IMR-90 (cell line): ENCODE measurements around the gene COL11A2. TPM values are rescaled to one million over a fixed set of nuclear protein-coding genes. Genes with fewer than 3 reads are reported as not detected.

Experiments used
- ATAC-seq: fragments of 200-7000 bp; cut with Tn5 transposase; 2 replicates; pipeline ENCODE4 v1.9.1; 2020; ENCODE audit warnings: low read depth, mild to moderate bottlenecking, moderate library complexity
- BruUV-seq: library from RNA; stranded (reverse); fragments of 400-500 nt; replicated peaks from 2 replicates; lab custom pipeline; 2021; lab: Mats Ljungman, UMichigan
- CTCF ChIA-PET: fragments of 300-600 bp; formaldehyde crosslinking; extraction: SDS; loops from one replicate; lab custom pipeline; 2021; ENCODE audit warnings: antibody characterized with exemption; lab: Yijun Ruan, JAX
- POLR2A ChIA-PET: fragments of 300-600 bp; sonication (Branson Sonifier 250); formaldehyde crosslinking; loops from one replicate; lab custom pipeline; 2022; ENCODE audit warnings: antibody characterized with exemption; ENCODE audit not compliant: unreplicated experiment; lab: Charles Lee
- DNase-seq: peaks from one replicate; pipeline ENCODE4 v3.0.0; 2013
- H2AFZ ChIP-seq: replicated peaks from 2 replicates; pipeline ENCODE3; 2013; ENCODE audit warnings: low read length, mild to moderate bottlenecking; ENCODE audit not compliant: poor library complexity
- H2AK5ac ChIP-seq: 2 replicates; pipeline ENCODE4 v1.6.1; 2013; ENCODE audit warnings: low read depth, low read length, inconsistent platforms
- H2AK9ac ChIP-seq: replicated peaks from 2 replicates; pipeline ENCODE3; 2013; ENCODE audit warnings: mild to moderate bottlenecking, low read depth, low read length, moderate library complexity; ENCODE audit not compliant: poor library complexity
- H2BK120ac ChIP-seq: 2 replicates; pipeline ENCODE4 v1.6.1; 2013; ENCODE audit warnings: low read depth, low read length, inconsistent platforms
- H2BK15ac ChIP-seq: 3 replicates; pipeline ENCODE4 v1.6.1; 2013; ENCODE audit warnings: low read depth, low read length, inconsistent platforms
- H2BK20ac ChIP-seq: 2 replicates; pipeline ENCODE4 v1.6.1; 2013; ENCODE audit warnings: low read depth, mild to moderate bottlenecking, inconsistent platforms, low read length, moderate library complexity
- H2BK5ac ChIP-seq: 2 replicates; pipeline ENCODE4 v1.6.1; 2013; ENCODE audit warnings: mild to moderate bottlenecking, low read depth, low read length, inconsistent platforms; ENCODE audit not compliant: poor library complexity, severe bottlenecking
- H3K14ac ChIP-seq: replicated peaks from 2 replicates; pipeline ENCODE4 v1.6.1; 2013; ENCODE audit warnings: low read depth, low read length, inconsistent platforms
- H3K18ac ChIP-seq: 2 replicates; pipeline ENCODE4 v1.6.1; 2013; ENCODE audit warnings: low read depth, low read length, control low read depth
- H3K23ac ChIP-seq: 2 replicates; pipeline ENCODE4 v1.6.1; 2013; ENCODE audit warnings: low read depth, low read length, inconsistent platforms
- H3K27ac ChIP-seq: 2 replicates; pipeline ENCODE4 v1.5.1; 2013; ENCODE audit warnings: mild to moderate bottlenecking, control low read depth, low read length; ENCODE audit not compliant: insufficient read depth
- H3K27me3 ChIP-seq: 2 replicates; pipeline ENCODE4 v1.6.1; 2013; ENCODE audit warnings: low read length; ENCODE audit not compliant: control insufficient read depth, insufficient read depth
- H3K36me3 ChIP-seq: 2 replicates; pipeline ENCODE4 v1.6.1; 2013; ENCODE audit warnings: low read length, mixed read lengths; ENCODE audit not compliant: control insufficient read depth, insufficient read depth
- H3K4ac ChIP-seq: 2 replicates; pipeline ENCODE4 v1.6.1; 2013; ENCODE audit warnings: low read depth, low read length, inconsistent platforms
- H3K4me1 ChIP-seq: 2 replicates; pipeline ENCODE4 v1.6.1; 2013; ENCODE audit warnings: low read length, mixed read lengths; ENCODE audit not compliant: control insufficient read depth, insufficient read depth
- H3K4me2 ChIP-seq: 2 replicates; pipeline ENCODE4 v1.6.1; 2013; ENCODE audit warnings: low read depth, mild to moderate bottlenecking, control low read depth, low read length, moderate library complexity
- H3K4me3 ChIP-seq: 2 replicates; pipeline ENCODE4 v1.5.1; 2013; ENCODE audit warnings: low read depth, mild to moderate bottlenecking, control low read depth, low read length, moderate library complexity; ENCODE audit not compliant: insufficient read depth
- H3K56ac ChIP-seq: 2 replicates; pipeline ENCODE4 v1.6.1; 2013; ENCODE audit warnings: low read length, inconsistent platforms; ENCODE audit not compliant: insufficient read depth; ENCODE audit errors: extremely low read depth
- H3K79me1 ChIP-seq, 2 experiments: 2 replicates each; pipeline ENCODE4 v1.6.1; 2013; ENCODE audit warnings: low read length in 2 of 2, inconsistent platforms in 1 of 2, low read depth in 1 of 2
- H3K9ac ChIP-seq: 2 replicates; pipeline ENCODE4 v1.6.1; 2013; ENCODE audit warnings: low read depth, low read length, control low read depth
- H3K9me1 ChIP-seq: 2 replicates; pipeline ENCODE4 v1.6.1; 2013; ENCODE audit warnings: low read length, inconsistent platforms; ENCODE audit not compliant: insufficient read depth
- H3K9me3 ChIP-seq: 2 replicates; pipeline ENCODE4 v1.6.1; 2013; ENCODE audit warnings: low read length; ENCODE audit not compliant: control insufficient read depth, insufficient read depth
- H4K20me1 ChIP-seq: 2 replicates; pipeline ENCODE4 v1.6.1; 2013; ENCODE audit warnings: low read length, inconsistent platforms; ENCODE audit not compliant: insufficient read depth
- H4K5ac ChIP-seq: 2 replicates; pipeline ENCODE4 v1.6.1; 2013; ENCODE audit warnings: mild to moderate bottlenecking, low read depth, low read length, control low read depth
- H4K8ac ChIP-seq, 2 experiments: 2 replicates each; pipeline ENCODE4 v1.6.1; 2013; ENCODE audit warnings: low read depth in 2 of 2, low read length in 2 of 2, control low read depth in 1 of 2, inconsistent platforms in 1 of 2
- H4K91ac ChIP-seq: 2 replicates; pipeline ENCODE4 v1.6.1; 2013; ENCODE audit warnings: low read depth, low read length, inconsistent platforms; ENCODE audit not compliant: insufficient read depth
- CHD1 ChIP-seq: IDR thresholded peaks from 2 replicates; pipeline ENCODE4 v1.6.1; 2012; ENCODE audit warnings: low read depth, low read length, improper control_type of control experiment
- ELK1 ChIP-seq: fragments of 150-350 bp; IDR thresholded peaks from 2 replicates; pipeline ENCODE4 v1.6.1; 2016; ENCODE audit warnings: low read depth, mild to moderate bottlenecking, low read length, moderate library complexity, borderline replicate concordance
- RFX5 ChIP-seq: IDR thresholded peaks from 2 replicates; pipeline ENCODE4 v1.8.0; 2012; ENCODE audit warnings: low read depth, mild to moderate bottlenecking, low read length, moderate library complexity
- WGBS, 2 experiments: methylation state at CpG; one replicate each; pipeline versions ENCODE4 v1.1.5 to v1.1.7; 2013; ENCODE audit warnings: missing lambda C conversion rate in 2 of 2; ENCODE audit not compliant: insufficient read length in 1 of 2; ENCODE audit errors: extremely low coverage in 2 of 2; 5-methylcytosine and 5-hydroxymethylcytosine counted together
- dilution Hi-C: fragments of 300-500 bp; cut with HindIII; formaldehyde crosslinking; loops from one replicate; pipeline ENCODE4 v1.14.3; 2018; ENCODE audit warnings: low sequenced_read_pairs; ENCODE audit not compliant: unreplicated experiment
- in situ Hi-C: fragments of 300-500 bp; cut with MboI; formaldehyde crosslinking; loops from 3 replicates; pipeline ENCODE4 v1.14.3; 2019; ENCODE audit warnings: low sequenced_read_pairs, inconsistent platforms, mixed read lengths
- intact Hi-C: fragments of 100-400 bp; cut with micrococcal nuclease; formaldehyde crosslinking; loops from 2 replicates; pipeline ENCODE4 v1.10.0; 2022
- polyA plus RNA-seq, 3 experiments: library from polyadenylated mRNA; depleted of rRNA; stranded (reverse); fragments of >200 nt; gene quantifications; 2 replicates each; pipeline ENCODE4 v1.2.3, GENCODE V29; 2012; ENCODE audit warnings: low replicate concordance in 1 of 3
- total RNA-seq: library from RNA; depleted of rRNA; stranded (reverse); fragments of >200 nt; gene quantifications from 2 replicates; pipeline ENCODE4 v1.2.3, GENCODE V29; 2012

The COL11A2 gene
- total and polyA plus RNA-seq, 2 of the 4 experiments (the other 2 are of a cell fraction), result under 0.01 to 0.38 TPM

- Histone ChIP-seq H4K5ac (no peak overlapping the region), H3K4me3 (peak overlapping the region; percentile 73), H3K4me2 (peak overlapping the region; percentile 99), H2AFZ (no peak overlapping the region), H3K9me3 (no peaks in the 10 kb centered on the region), H3K27me3 (no peaks in the 10 kb centered on the region), H3K4ac (no peak overlapping the region), H3K9ac (peak overlapping the region; percentile 96; the same call in 1 of the 2 replicates), H3K56ac (no peak overlapping the region), H3K18ac (no peak overlapping the region), H3K36me3 (peaks cover 54% of the 10 kb centered on the region), H2BK120ac (no peak overlapping the region), H2AK5ac (no peak overlapping the region), H3K23ac (no peak overlapping the region), H2AK9ac (peak overlapping the region; percentile 97), H3K9me1 (peaks cover 25% of the 10 kb centered on the region), H4K8ac (no peak overlapping the region), H3K4me1 (peaks cover 11% of the 10 kb centered on the region), H2BK20ac (no peak overlapping the region), H4K91ac (no peak overlapping the region), H3K14ac (no peak overlapping the region), H3K27ac (no peak overlapping the region), H3K79me1 (peaks cover 20 to 84% of the 10 kb centered on the region in 2 experiments; a peak in 3 of 4 replicates), H4K20me1 (peaks cover 60% of the 10 kb centered on the region; the same call in 1 of the 2 replicates), H2BK5ac (no peak overlapping the region), H2BK15ac (no peak overlapping the region)
- TF ChIP-seq CHD1 (no peak), ELK1 (no peak), RFX5 (no peak)
- intact Hi-C loops (no loop called here), dilution Hi-C loops (no loop called here), in situ Hi-C loops (no loop called here)
- BruUV-seq, result no TSS peak
- ATAC-seq (no peak), DNase-seq (no peak)
- WGBS, 2 experiments, result 50% methylated on average over 2 of the region's 3 CpGs; no CpG with 5 or more reads in 1 of the 2 experiments
- CTCF ChIA-PET, result no interaction called here
- POLR2A ChIA-PET, result interaction anchor here (0.6 kb wide), 2 partner anchors 15 to 60 kb away, joined by 3 to 5 read pairs; no protein-coding TSS in a partner anchor
Observed at GRCh38 chr6:33198853-33199436, 6.7 kb upstream of the COL11A2 start.
